GM21447 (cell line): ENCODE data around the gene SMIM38.
"Not testable (repeated sequence)": the region's sequence is repeated elsewhere in the genome, so short reads cannot be mapped to it uniquely, and the experiment has no call there.

ENCODE experiments used
- ATAC-seq: cut with Tn5 transposase; IDR thresholded peaks from one replicate; pipeline ENCODE4 v1.9.1; 2021; ENCODE audit not compliant: unreplicated experiment

Gene SMIM38

DNA sequence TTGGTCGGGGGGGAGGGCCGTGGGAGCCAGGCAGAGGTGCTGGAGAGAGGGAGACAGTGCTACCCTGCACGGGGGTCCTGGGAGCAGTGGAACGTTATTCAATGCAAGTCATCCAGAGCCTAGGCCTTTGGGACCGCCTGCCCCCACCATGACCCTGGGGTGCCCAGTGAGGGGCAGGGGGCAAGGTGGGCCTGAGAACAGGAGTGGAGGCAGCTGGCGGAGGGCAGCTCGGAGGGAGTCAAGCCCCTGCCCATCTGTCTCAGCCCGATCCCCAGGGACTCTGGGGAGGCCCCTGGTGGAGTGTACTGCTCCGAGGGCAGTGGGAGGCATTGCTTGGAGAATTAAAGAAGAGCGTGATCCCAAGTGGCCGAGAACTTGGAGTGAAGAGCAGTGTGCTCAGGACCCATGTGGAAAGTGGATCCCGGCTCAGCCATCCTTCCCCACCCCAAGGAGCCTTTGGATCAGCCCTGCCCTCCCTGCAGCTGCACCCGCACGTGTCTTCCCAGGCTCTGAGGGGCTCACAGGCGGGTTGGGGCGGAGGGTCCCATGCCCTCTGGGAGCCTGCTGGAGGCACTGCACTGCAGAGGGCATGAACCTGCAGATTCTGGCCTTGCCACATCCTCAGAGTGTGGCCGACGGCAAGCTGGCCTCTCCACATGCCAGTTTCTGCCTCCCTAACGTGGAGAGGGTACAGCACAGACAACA lies 34.0 kb upstream of the SMIM38 start:
- ATAC-seq, result no peak

GRCh38 chr11:69122326-69122629 lies 33.5 kb upstream of the SMIM38 start:
- no peak for ATAC-seq

- ATAC-seq, result no peak
Measured at GRCh38 chr11:69122630-69123431, 32.9 kb upstream of the SMIM38 start.

DNA sequence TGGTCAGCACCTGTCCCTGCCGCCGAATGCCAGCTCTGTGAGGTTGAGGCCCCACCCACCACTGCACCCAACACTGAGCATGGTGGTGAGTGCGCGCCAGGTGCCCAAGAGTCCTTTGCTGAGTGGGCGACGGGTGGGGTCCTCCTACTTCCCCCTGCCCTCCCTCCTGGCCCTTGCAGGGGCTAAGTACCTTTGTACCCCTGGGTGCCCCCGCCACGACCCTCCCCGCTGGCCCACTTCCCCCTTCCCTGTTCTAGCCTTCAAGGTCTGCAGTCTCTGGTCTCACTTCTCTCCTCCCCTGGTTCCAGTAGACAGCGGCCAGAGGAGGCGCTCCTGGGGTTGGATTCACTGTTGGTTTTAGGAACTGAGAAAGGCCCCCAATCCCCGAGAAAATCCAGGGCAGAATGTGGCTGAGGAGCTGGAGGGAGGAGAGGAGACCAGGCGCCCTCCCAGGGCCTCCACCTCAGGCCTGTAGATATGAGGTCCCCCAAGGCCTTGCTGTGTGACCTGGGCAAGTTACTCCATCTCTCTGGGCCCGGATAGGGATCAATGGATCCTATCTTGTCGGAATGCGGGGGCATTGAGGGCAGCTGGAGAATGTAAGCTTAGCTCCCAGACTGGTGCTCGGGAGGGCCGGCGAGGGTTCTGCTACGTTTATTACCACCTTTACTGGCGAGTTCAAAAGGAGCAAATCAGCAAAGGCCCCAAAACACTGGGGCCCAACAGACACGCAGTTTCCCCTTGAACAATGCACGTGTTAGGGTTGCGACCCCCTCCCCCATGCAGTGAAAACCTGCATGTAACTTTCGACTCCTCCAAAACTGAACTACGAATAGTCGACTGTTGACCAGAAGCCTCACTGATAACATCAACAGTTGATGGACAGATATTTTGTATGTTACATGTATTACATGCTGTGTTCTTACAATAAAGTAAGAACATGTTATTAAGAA lies 31.9 kb upstream of the SMIM38 start:
- ATAC-seq, result no peak

- no peak for ATAC-seq
Measured at GRCh38 chr11:69125861-69126260, 29.9 kb upstream of the SMIM38 start.

DNA sequence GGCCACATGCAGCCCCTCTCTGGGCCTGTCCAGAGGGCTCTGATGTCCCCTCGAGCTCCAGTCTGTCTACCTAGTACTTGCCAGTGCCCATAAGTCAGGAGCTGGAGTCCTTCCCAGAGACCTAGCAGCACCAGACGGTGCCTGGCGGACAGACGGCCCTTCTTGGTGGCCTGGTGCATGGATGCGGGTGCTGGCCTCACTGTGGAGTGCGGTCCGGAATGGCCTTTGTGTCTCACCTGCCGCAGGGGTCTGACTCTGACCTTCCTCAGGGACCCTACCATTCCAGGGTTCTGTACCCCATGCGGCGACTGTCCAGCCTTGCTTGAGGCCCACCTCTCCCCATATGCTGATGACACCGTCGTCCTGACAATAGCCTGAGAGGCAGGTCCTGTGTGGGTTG lies 29.4 kb upstream of the SMIM38 start:
- ATAC-seq, result no peak

DNA sequence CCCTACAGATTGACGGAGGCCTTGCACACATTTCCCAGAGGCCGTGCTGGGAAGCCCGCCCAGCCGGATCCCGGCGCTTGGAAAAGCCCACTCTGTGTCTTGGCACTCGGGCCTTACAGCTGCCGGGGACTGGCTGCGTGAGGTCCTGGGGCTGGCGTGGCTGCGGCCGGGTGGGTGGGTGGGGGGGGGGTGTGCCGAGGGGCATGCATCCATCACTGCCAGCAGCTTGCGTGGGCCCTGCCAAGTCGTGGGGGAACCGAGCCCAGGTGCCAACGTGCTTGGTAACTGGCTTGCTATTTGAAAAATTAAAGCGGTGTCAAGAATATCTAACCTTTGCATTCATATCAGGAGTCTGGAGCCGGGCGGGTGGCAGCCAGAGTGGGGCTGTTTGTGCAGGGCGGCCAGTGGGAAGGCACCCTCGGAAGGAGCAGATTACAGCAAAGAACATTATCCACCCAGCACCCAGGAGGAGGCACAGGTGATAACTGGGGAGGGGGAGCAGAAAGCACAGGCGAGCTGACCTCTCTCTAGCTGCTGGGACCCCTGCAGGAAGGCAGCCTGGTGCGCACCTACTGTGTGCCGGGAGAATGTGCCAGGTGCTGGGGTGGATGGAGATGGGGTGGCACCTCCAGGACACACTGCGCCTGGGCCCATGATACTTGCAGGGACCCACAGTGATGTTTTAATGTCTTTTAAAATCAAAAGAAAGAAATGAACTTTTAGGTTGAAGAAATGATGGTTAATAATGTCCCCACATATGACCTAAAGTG lies 28.5 kb upstream of the SMIM38 start:
- ATAC-seq, result no peak

DNA sequence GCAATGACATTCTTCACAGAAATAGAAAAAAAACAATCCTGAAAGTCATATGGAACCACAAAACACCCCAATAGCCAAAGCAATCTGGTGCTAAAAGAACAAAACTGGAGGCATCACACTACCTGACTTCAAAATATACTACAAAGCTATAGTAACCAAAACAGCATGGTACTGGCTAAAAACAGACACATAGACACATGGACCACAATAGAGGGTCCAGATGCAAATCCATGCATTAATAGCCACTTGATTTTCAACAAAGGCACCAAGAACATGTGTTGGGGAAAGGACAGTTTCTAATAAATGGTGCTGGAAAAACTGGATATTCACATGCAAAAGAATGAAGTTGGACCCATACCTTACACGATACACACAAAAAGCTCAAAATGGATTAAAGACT lies 27.9 kb upstream of the SMIM38 start:
- no peak for ATAC-seq

DNA sequence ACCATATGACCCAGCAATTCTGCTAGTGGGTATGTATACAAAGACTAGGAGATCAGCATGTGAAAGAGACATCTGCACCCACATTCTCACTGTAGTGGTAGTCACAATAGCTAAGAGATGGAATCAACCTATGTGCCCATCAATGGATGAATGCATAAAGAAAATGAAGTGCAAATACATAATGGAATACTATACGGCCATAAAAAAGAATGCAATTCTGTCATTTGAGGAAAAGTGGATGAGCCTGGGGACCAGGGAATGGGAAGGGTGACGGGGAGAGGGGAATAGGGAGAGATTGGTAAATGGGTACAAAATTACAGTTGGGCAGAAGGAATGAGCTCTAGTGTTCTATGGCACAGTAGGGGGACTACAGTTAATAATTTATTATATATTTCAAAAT lies 26.7 kb upstream of the SMIM38 start:
- ATAC-seq, result no peak

- no peak for ATAC-seq
Measured at GRCh38 chr11:69129647-69130046, 26.1 kb upstream of the SMIM38 start.

DNA sequence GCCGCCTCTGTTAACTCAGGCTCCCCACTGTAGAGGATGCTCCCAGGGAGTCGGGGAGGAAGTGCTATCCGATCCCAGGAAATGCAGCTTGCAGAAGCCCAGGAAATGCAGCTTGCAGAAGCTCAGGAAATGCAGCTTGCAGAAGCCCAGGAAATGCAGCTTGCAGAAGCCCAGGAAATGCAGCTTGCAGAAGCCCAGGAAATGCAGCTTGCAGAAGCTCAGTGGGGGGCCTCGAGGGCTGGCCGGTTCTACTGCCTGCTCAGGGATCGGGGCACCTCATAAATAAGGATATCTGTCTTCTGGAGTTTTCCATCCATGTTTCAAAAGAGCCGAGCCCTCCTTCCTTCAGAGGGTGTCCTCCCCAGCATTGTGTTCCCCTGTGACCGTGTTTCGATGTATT lies 25.1 kb upstream of the SMIM38 start:
- ATAC-seq, result no peak

DNA sequence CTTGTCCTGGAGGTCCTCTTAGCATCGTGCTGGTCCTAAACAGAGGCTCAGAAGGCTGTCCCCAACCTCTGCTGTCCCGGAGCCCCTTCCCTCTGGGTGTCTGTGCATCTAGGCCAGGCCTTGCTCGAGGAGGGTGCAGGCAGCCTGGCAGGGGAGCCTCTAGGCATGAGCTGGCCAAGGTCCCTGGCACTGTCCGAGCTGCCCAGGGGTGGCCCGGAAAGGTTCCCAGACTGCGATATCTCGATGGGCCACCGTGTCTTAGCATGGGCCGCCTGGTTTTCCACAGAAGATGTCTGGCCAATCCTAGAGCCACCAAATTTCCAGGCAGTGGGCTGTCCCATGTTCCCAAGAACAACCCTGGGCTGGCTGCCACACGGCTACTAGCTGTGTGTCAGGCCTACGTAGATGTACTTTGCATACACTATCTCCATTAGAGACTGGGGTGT lies 24.6 kb upstream of the SMIM38 start:
- ATAC-seq, result no peak

GRCh38 chr11:69131644-69132300 lies 24.0 kb upstream of the SMIM38 start:
- ATAC-seq, result no peak

- ATAC-seq, result no peak
Measured at GRCh38 chr11:69132301-69132670, 23.4 kb upstream of the SMIM38 start.

- no peak for ATAC-seq
Measured at GRCh38 chr11:69133251-69133650, 22.5 kb upstream of the SMIM38 start.

DNA sequence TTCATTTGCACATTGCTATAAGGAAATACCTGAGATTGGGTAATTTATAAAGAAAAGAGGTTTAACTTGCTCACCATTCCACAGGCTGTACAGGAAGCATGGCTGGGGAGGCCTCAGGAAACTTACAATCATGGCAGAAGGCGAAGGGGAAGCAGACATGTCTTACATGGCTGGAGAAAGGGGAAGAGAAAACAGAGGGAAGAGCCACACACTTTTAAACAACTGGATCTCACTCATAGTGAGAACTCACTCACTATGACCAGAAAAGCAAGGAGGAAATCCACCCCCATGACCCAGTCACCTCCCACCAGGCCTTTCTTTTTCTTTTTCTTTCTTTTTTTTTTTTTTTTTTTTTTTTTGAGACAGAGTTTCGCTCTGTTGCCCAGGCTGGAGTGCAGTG lies 21.6 kb upstream of the SMIM38 start:
- ATAC-seq, result not testable (repeated sequence)

DNA sequence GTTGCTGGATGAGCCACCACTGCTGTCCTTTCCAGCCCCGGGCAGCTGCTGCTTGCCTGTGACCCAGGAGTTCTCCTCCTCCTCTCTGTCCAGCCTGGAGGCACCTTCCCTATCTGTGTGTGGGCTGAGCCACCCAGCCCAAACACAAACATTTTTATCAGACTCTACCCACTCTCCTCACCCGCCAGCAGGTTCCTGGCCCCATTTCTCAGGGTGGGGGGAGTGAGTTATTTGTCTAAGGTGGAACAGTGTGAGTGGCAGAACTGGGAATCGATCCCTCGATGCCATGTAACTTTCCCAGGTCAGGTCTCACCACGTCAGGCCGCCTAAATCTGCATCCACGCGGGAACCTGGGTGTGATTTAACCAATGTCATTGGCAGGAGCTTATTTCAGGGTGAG lies 20.8 kb upstream of the SMIM38 start:
- ATAC-seq, result no peak

DNA sequence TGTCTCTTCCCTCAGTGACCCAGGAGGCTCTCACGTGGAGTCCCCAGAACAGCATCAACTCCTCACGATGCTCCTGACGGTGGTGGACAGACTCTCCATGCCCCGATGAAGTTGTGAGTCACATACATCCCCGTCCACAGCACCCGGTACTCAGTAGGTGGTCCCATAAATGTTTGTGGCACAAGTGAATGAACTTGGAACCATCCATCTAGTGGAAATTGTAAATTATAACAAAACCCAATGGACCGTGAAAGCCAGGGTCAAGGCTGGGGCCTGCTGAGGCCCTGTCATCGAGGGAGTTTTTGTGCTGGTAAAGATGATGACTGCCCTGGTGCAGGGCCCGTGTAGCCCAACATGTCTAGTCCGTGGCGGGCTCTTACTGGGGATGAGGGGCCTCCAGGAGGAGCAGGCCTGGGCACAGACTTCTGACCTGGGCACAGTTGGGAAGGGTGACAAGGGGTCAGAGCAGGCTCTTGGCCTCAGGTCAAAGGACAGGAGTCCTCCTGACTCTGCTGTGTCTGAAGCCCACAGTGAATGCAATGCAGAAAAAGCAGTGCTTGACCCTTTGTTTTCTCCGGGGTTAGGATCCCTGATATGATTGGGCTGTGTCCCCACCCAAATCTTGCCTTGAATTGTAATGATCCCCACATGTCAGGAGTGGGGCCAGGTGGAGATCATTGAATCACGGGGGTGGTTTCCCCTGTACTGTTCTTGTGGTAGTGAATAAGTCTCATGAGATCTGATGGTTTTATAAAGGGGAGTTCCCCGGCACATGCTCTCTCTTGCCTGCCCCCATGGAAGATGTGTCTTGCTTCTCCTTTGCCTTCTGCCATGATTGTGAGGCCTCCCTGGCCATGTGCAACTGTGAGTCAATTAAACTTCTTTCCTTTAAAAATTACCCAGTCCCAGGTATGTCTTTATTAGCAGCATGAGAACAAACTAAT lies 20.0 kb upstream of the SMIM38 start:
- ATAC-seq, result no peak

DNA sequence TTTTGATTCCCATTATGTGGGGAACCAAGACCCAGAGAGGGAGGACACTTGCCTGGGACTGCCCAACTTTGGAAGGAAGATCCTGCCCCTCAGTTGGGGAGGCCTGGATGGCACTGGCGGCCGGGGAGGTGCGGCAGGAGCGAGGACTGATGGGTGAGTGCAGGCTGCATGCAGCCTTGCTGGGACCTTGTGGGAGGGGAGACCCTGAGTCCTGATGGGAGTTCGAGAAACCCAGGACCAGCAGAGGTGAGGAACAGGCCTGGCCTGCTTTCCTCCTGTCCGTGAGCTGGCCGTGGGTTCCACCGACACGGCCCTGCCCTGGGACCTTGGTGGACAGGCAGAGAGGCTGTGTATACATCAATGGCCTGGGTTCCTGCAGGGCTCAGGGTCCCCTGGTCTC lies 19.3 kb upstream of the SMIM38 start:
- ATAC-seq, result no peak
